IMR-90 (cell line): ENCODE measurements around the gene GLG1. TPM values are rescaled to one million over a fixed set of nuclear protein-coding genes. Genes with fewer than 3 reads are reported as not detected.

ENCODE experiments used
- ATAC-seq: fragments of 200-7000 bp; cut with Tn5 transposase; 2 replicates; pipeline ENCODE4 v1.9.1; 2020; ENCODE audit warnings: low read depth, mild to moderate bottlenecking, moderate library complexity
- BruUV-seq: library from RNA; stranded (reverse); fragments of 400-500 nt; replicated peaks from 2 replicates; lab custom pipeline; 2021; lab: Mats Ljungman, UMichigan
- CTCF ChIA-PET: fragments of 300-600 bp; formaldehyde crosslinking; extraction: SDS; loops from one replicate; lab custom pipeline; 2021; ENCODE audit warnings: antibody characterized with exemption; lab: Yijun Ruan, JAX
- POLR2A ChIA-PET: fragments of 300-600 bp; sonication (Branson Sonifier 250); formaldehyde crosslinking; loops from one replicate; lab custom pipeline; 2022; ENCODE audit warnings: antibody characterized with exemption; ENCODE audit not compliant: unreplicated experiment; lab: Charles Lee
- DNase-seq: peaks from one replicate; pipeline ENCODE4 v3.0.0; 2013
- H2AFZ ChIP-seq: replicated peaks from 2 replicates; pipeline ENCODE3; 2013; ENCODE audit warnings: low read length, mild to moderate bottlenecking; ENCODE audit not compliant: poor library complexity
- H2AK5ac ChIP-seq: 2 replicates; pipeline ENCODE4 v1.6.1; 2013; ENCODE audit warnings: low read depth, low read length, inconsistent platforms
- H2AK9ac ChIP-seq: replicated peaks from 2 replicates; pipeline ENCODE3; 2013; ENCODE audit warnings: mild to moderate bottlenecking, low read depth, low read length, moderate library complexity; ENCODE audit not compliant: poor library complexity
- H2BK120ac ChIP-seq: 2 replicates; pipeline ENCODE4 v1.6.1; 2013; ENCODE audit warnings: low read depth, low read length, inconsistent platforms
- H2BK15ac ChIP-seq: 3 replicates; pipeline ENCODE4 v1.6.1; 2013; ENCODE audit warnings: low read depth, low read length, inconsistent platforms
- H2BK20ac ChIP-seq: 2 replicates; pipeline ENCODE4 v1.6.1; 2013; ENCODE audit warnings: low read depth, mild to moderate bottlenecking, inconsistent platforms, low read length, moderate library complexity
- H2BK5ac ChIP-seq: 2 replicates; pipeline ENCODE4 v1.6.1; 2013; ENCODE audit warnings: mild to moderate bottlenecking, low read depth, low read length, inconsistent platforms; ENCODE audit not compliant: poor library complexity, severe bottlenecking
- H3K14ac ChIP-seq: replicated peaks from 2 replicates; pipeline ENCODE4 v1.6.1; 2013; ENCODE audit warnings: low read depth, low read length, inconsistent platforms
- H3K18ac ChIP-seq: 2 replicates; pipeline ENCODE4 v1.6.1; 2013; ENCODE audit warnings: low read depth, low read length, control low read depth
- H3K23ac ChIP-seq: 2 replicates; pipeline ENCODE4 v1.6.1; 2013; ENCODE audit warnings: low read depth, low read length, inconsistent platforms
- H3K27ac ChIP-seq: 2 replicates; pipeline ENCODE4 v1.5.1; 2013; ENCODE audit warnings: mild to moderate bottlenecking, control low read depth, low read length; ENCODE audit not compliant: insufficient read depth
- H3K27me3 ChIP-seq: 2 replicates; pipeline ENCODE4 v1.6.1; 2013; ENCODE audit warnings: low read length; ENCODE audit not compliant: control insufficient read depth, insufficient read depth
- H3K36me3 ChIP-seq: 2 replicates; pipeline ENCODE4 v1.6.1; 2013; ENCODE audit warnings: low read length, mixed read lengths; ENCODE audit not compliant: control insufficient read depth, insufficient read depth
- H3K4ac ChIP-seq: 2 replicates; pipeline ENCODE4 v1.6.1; 2013; ENCODE audit warnings: low read depth, low read length, inconsistent platforms
- H3K4me1 ChIP-seq: 2 replicates; pipeline ENCODE4 v1.6.1; 2013; ENCODE audit warnings: low read length, mixed read lengths; ENCODE audit not compliant: control insufficient read depth, insufficient read depth
- H3K4me2 ChIP-seq: 2 replicates; pipeline ENCODE4 v1.6.1; 2013; ENCODE audit warnings: low read depth, mild to moderate bottlenecking, control low read depth, low read length, moderate library complexity
- H3K4me3 ChIP-seq: 2 replicates; pipeline ENCODE4 v1.5.1; 2013; ENCODE audit warnings: low read depth, mild to moderate bottlenecking, control low read depth, low read length, moderate library complexity; ENCODE audit not compliant: insufficient read depth
- H3K56ac ChIP-seq: 2 replicates; pipeline ENCODE4 v1.6.1; 2013; ENCODE audit warnings: low read length, inconsistent platforms; ENCODE audit not compliant: insufficient read depth; ENCODE audit errors: extremely low read depth
- H3K79me1 ChIP-seq, 2 experiments: 2 replicates each; pipeline ENCODE4 v1.6.1; 2013; ENCODE audit warnings: low read length in 2 of 2, inconsistent platforms in 1 of 2, low read depth in 1 of 2
- H3K9ac ChIP-seq: 2 replicates; pipeline ENCODE4 v1.6.1; 2013; ENCODE audit warnings: low read depth, low read length, control low read depth
- H3K9me1 ChIP-seq: 2 replicates; pipeline ENCODE4 v1.6.1; 2013; ENCODE audit warnings: low read length, inconsistent platforms; ENCODE audit not compliant: insufficient read depth
- H3K9me3 ChIP-seq: 2 replicates; pipeline ENCODE4 v1.6.1; 2013; ENCODE audit warnings: low read length; ENCODE audit not compliant: control insufficient read depth, insufficient read depth
- H4K20me1 ChIP-seq: 2 replicates; pipeline ENCODE4 v1.6.1; 2013; ENCODE audit warnings: low read length, inconsistent platforms; ENCODE audit not compliant: insufficient read depth
- H4K5ac ChIP-seq: 2 replicates; pipeline ENCODE4 v1.6.1; 2013; ENCODE audit warnings: mild to moderate bottlenecking, low read depth, low read length, control low read depth
- H4K8ac ChIP-seq, 2 experiments: 2 replicates each; pipeline ENCODE4 v1.6.1; 2013; ENCODE audit warnings: low read depth in 2 of 2, low read length in 2 of 2, control low read depth in 1 of 2, inconsistent platforms in 1 of 2
- H4K91ac ChIP-seq: 2 replicates; pipeline ENCODE4 v1.6.1; 2013; ENCODE audit warnings: low read depth, low read length, inconsistent platforms; ENCODE audit not compliant: insufficient read depth
- BHLHE40 ChIP-seq: fragments of 150-350 bp; IDR thresholded peaks from 2 replicates; pipeline ENCODE4 v1.6.1; 2016; ENCODE audit warnings: mild to moderate bottlenecking, low read depth, low read length
- CEBPB ChIP-seq: IDR thresholded peaks from 2 replicates; pipeline ENCODE4 v1.6.1; 2012; ENCODE audit warnings: low read depth, low read length, improper control_type of control experiment
- CHD1 ChIP-seq: IDR thresholded peaks from 2 replicates; pipeline ENCODE4 v1.6.1; 2012; ENCODE audit warnings: low read depth, low read length, improper control_type of control experiment
- CTCF ChIP-seq: conservative IDR thresholded peaks from 2 replicates; pipeline ENCODE4 v1.5.1; 2012; ENCODE audit warnings: mild to moderate bottlenecking, low read depth, low read length, improper control_type of control experiment
- ELK1 ChIP-seq: fragments of 150-350 bp; IDR thresholded peaks from 2 replicates; pipeline ENCODE4 v1.6.1; 2016; ENCODE audit warnings: low read depth, mild to moderate bottlenecking, low read length, moderate library complexity, borderline replicate concordance
- FOS ChIP-seq: fragments of 150-350 bp; IDR thresholded peaks from 2 replicates; pipeline ENCODE4 v1.6.1; 2016; ENCODE audit warnings: low read depth, low read length
- MAZ ChIP-seq: IDR thresholded peaks from 2 replicates; pipeline ENCODE4 v1.6.1; 2012; ENCODE audit warnings: low read depth, mild to moderate bottlenecking, low read length, improper control_type of control experiment, moderate library complexity, borderline replicate concordance
- MXI1 ChIP-seq: IDR thresholded peaks from 2 replicates; pipeline ENCODE4 v1.6.1; 2012; ENCODE audit warnings: low read depth, mild to moderate bottlenecking, low read length, moderate library complexity, borderline replicate concordance
- NFE2L2 ChIP-seq: fragments of 150-350 bp; IDR thresholded peaks from 2 replicates; pipeline ENCODE4 v1.6.1; 2016; ENCODE audit warnings: low read depth, mild to moderate bottlenecking, low read length
- POLR2A ChIP-seq: IDR thresholded peaks from 2 replicates; pipeline ENCODE4 v1.6.1; 2012; ENCODE audit warnings: mild to moderate bottlenecking, low read depth, low read length
- RAD21 ChIP-seq: IDR thresholded peaks from 2 replicates; pipeline ENCODE4 v1.6.1; 2012; ENCODE audit warnings: low read length, improper control_type of control experiment
- RCOR1 ChIP-seq: IDR thresholded peaks from 2 replicates; pipeline ENCODE4 v1.6.1; 2012; ENCODE audit warnings: mild to moderate bottlenecking, low read length, improper control_type of control experiment; ENCODE audit not compliant: insufficient replicate concordance
- RFX5 ChIP-seq: IDR thresholded peaks from 2 replicates; pipeline ENCODE4 v1.8.0; 2012; ENCODE audit warnings: low read depth, mild to moderate bottlenecking, low read length, moderate library complexity
- SMC3 ChIP-seq: fragments of 150-350 bp; IDR thresholded peaks from 2 replicates; pipeline ENCODE4 v1.6.1; 2016; ENCODE audit warnings: low read depth, mild to moderate bottlenecking, antibody characterized with exemption, low read length, moderate library complexity
- USF2 ChIP-seq: fragments of 150-350 bp; IDR thresholded peaks from 2 replicates; pipeline ENCODE4 v1.6.1; 2017; ENCODE audit warnings: mild to moderate bottlenecking, antibody characterized with exemption, low read length, low read depth
- WGBS, 2 experiments: methylation state at CpG; one replicate each; pipeline versions ENCODE4 v1.1.5 to v1.1.7; 2013; ENCODE audit warnings: missing lambda C conversion rate in 2 of 2; ENCODE audit not compliant: insufficient read length in 1 of 2; ENCODE audit errors: extremely low coverage in 2 of 2; 5-methylcytosine and 5-hydroxymethylcytosine counted together
- dilution Hi-C: fragments of 300-500 bp; cut with HindIII; formaldehyde crosslinking; loops from one replicate; pipeline ENCODE4 v1.14.3; 2018; ENCODE audit warnings: low sequenced_read_pairs; ENCODE audit not compliant: unreplicated experiment
- in situ Hi-C: fragments of 300-500 bp; cut with MboI; formaldehyde crosslinking; loops from 3 replicates; pipeline ENCODE4 v1.14.3; 2019; ENCODE audit warnings: low sequenced_read_pairs, inconsistent platforms, mixed read lengths
- intact Hi-C: fragments of 100-400 bp; cut with micrococcal nuclease; formaldehyde crosslinking; loops from 2 replicates; pipeline ENCODE4 v1.10.0; 2022
- polyA plus RNA-seq, 3 experiments: library from polyadenylated mRNA; depleted of rRNA; stranded (reverse); fragments of >200 nt; gene quantifications; 2 replicates each; pipeline ENCODE4 v1.2.3, GENCODE V29; 2012; ENCODE audit warnings: low replicate concordance in 1 of 3
- total RNA-seq: library from RNA; depleted of rRNA; stranded (reverse); fragments of >200 nt; gene quantifications from 2 replicates; pipeline ENCODE4 v1.2.3, GENCODE V29; 2012

GLG1 gene
- total and polyA plus RNA-seq, 2 of the 4 experiments (the other 2 are of a cell fraction), result 91.0 to 107 TPM

GRCh38 chr16:74574146-74574545 lies 32.8 kb downstream of the GLG1 start:
- H2AK9ac ChIP-seq, result no peak overlapping the region
- no peak overlapping the region for H3K4me3 ChIP-seq
- no peak overlapping the region for H3K4ac ChIP-seq
- peaks cover 7% of the 10 kb centered on the region for H3K4me1 ChIP-seq
- no peak overlapping the region for H3K14ac ChIP-seq
- H4K8ac ChIP-seq, result no peak overlapping the region
- H2BK120ac ChIP-seq, result no peak overlapping the region
- peaks cover 36 to 83% of the 10 kb centered on the region in 2 experiments for H3K79me1 ChIP-seq
- H3K9ac ChIP-seq, result no peak overlapping the region
- H2BK5ac ChIP-seq, result no peak overlapping the region
- no peak overlapping the region for H2AK5ac ChIP-seq
- no peak overlapping the region for H4K91ac ChIP-seq
- no peak for TF ChIP-seq CTCF
- TF ChIP-seq BHLHE40, result no peak
- TF ChIP-seq CHD1, result no peak
- no peak for TF ChIP-seq RCOR1
- no peak for TF ChIP-seq MAZ
- TF ChIP-seq FOS, result no peak
- TF ChIP-seq SMC3, result no peak
- TF ChIP-seq RAD21, result no peak
- TF ChIP-seq ELK1, result no peak
- TF ChIP-seq NFE2L2, result no peak
- no peak for TF ChIP-seq MXI1
- TF ChIP-seq POLR2A, result no peak
- TF ChIP-seq RFX5, result no peak
- TF ChIP-seq USF2, result no peak
- TF ChIP-seq CEBPB, result no peak
- no peak overlapping the region for H3K18ac ChIP-seq
- H3K9me3 ChIP-seq, result no peaks in the 10 kb centered on the region
- H2BK15ac ChIP-seq, result no peak overlapping the region
- ChIA-PET POLR2A (no interaction called here), CTCF (no interaction called here)
- in situ Hi-C loops, result no loop called here
- no CpG with 5 or more reads among the region's 2 CpGs for WGBS, 2 experiments
- H3K4me2 ChIP-seq, result no peak overlapping the region
- H3K36me3 ChIP-seq, result no peaks in the 10 kb centered on the region
- ATAC-seq (no peak), DNase-seq (no peak)
- H3K56ac ChIP-seq, result no peak overlapping the region
- H2AFZ ChIP-seq, result no peak overlapping the region
- H2BK20ac ChIP-seq, result no peak overlapping the region
- peaks cover 8% of the 10 kb centered on the region for H3K9me1 ChIP-seq
- no peak overlapping the region for H4K5ac ChIP-seq
- H3K27me3 ChIP-seq, result no peaks in the 10 kb centered on the region
- H3K27ac ChIP-seq, result no peak overlapping the region
- intact Hi-C loops, result no loop called here
- H4K20me1 ChIP-seq, result peaks cover 90% of the 10 kb centered on the region
- H3K23ac ChIP-seq, result no peak overlapping the region
- dilution Hi-C loops, result no loop called here
- BruUV-seq, result no TSS peak
